Measurements from ENCODE around the gene C9.

Gene C9

DNA sequence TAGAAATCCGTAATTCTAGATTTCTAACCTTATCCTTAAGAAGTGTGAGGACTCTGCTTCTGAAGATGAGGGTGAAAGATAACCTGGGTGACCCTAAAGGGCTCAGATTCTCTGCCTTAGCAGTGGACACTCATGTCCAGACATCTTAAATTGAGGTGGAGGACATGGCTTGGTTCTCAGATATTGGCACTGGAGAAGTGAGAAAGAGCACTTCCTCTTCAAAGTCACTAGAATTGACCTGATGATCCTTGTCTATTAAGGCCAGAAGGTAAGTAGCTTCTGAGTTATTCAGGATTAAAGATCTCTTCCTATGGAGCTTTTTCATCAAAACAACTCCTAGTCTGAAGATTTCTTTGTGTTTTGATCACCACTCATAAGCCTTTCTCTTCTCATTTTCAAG is 54.8 kb downstream of the C9 start:
- Histone ChIP-seq H3K27ac (no peak overlapping the region), H3K4me3 (no peak overlapping the region)
- no peak for DNase-seq (ENCODE audit: low spot score)
- TF ChIP-seq, protein P1, sequence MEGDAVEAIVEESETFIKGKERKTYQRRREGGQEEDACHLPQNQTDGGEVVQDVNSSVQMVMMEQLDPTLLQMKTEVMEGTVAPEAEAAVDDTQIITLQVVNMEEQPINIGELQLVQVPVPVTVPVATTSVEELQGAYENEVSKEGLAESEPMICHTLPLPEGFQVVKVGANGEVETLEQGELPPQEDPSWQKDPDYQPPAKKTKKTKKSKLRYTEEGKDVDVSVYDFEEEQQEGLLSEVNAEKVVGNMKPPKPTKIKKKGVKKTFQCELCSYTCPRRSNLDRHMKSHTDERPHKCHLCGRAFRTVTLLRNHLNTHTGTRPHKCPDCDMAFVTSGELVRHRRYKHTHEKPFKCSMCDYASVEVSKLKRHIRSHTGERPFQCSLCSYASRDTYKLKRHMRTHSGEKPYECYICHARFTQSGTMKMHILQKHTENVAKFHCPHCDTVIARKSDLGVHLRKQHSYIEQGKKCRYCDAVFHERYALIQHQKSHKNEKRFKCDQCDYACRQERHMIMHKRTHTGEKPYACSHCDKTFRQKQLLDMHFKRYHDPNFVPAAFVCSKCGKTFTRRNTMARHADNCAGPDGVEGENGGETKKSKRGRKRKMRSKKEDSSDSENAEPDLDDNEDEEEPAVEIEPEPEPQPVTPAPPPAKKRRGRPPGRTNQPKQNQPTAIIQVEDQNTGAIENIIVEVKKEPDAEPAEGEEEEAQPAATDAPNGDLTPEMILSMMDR (IDR thresholded peaks at IDR 0.05), result no peak

DNA sequence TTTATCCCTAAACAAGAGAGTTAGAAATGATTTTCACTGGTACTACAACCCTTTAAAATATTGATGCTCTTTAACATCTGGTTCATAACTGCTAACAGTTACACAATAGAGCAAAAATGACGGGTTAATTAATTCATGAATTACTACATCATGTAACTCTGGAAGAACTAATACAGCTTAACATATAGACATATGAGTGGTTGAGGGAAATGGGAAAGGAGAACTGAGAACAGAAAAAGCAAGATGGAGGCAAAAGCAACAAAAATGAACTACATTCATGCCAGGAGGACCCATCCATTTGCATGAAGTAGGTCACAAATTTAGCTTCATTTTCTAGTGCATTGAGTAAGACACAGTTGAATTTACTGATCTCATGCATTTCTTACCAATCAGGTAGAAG is 61.8 kb downstream of the C9 start:
- Histone ChIP-seq H3K4me3 (no peak overlapping the region), H3K27ac (no peak overlapping the region)
- DNase-seq (ENCODE audit: low spot score), result no peak
- TF ChIP-seq, protein P1 (IDR thresholded peaks at IDR 0.05), result no peak

DNA sequence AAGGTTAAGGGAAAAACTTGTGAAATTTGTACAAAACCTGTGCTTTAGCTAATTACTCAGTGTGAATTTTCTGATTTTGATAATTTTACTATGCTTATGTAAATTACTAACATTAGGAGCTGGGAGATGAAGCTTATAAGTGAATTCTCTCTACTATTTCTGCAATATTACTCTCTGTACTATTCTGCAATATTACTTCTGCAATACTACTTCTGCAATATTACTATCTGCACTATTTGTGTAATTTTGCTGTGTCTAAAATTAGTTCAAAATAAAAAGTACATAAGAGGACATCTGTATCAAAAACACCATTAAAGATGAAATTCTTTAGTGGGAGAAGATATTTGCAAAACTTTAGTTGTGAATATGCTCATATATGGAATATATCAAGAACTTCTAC is 62.9 kb downstream of the C9 start:
- no peak for DNase-seq (ENCODE audit: low spot score)
- no peak overlapping the region for H3K4me3 ChIP-seq
- TF ChIP-seq, protein P1 (IDR thresholded peaks at IDR 0.05), result no peak
- H3K27ac ChIP-seq, result no peak overlapping the region

DNA sequence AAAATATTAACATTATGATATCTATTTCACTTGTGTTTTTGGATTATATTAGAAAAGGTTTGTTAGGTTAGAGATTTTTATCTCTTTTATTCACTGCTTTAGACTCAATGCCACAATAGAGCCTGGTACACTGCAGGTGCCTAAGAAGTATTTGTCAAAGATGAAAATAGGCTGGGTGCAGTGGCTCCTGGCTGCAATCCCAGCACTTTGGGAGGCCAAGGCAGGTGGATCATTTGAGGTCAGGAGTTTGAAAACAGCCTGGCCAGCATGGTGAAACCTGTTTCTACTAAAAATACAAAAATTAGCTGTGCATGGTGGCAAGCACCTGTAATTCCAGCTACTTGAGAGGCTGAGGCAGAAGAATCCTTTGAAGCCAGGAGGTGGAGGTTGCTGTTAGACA is 64.3 kb downstream of the C9 start:
- TF ChIP-seq, protein P1 (IDR thresholded peaks at IDR 0.05), result no peak
- Histone ChIP-seq H3K27ac (no peak overlapping the region), H3K4me3 (no peak overlapping the region)
- DNase-seq (ENCODE audit: low spot score), result no peak

DNA sequence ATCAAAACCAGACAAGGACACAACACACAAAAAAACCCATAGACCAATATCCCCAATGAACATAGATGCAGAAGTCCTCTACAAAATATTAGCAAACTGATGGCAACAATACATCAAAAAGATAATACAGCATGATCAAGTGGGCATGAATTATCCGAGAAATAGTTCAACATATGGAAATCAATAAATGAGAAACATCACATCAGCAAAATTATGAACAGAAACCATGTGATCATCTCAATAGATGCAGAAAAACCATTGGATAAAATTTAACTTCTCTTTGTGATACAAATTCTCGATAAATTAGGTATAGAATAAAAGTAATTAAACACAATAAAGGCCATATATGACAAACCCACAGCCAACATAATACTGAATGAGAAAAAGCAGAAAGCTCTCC is 69.6 kb downstream of the C9 start:
- TF ChIP-seq, protein P1 (IDR thresholded peaks at IDR 0.05), result no peak
- no peak for DNase-seq (ENCODE audit: low spot score)
- H3K4me3 ChIP-seq, result no peak overlapping the region
- H3K27ac ChIP-seq, result no peak overlapping the region

DNA sequence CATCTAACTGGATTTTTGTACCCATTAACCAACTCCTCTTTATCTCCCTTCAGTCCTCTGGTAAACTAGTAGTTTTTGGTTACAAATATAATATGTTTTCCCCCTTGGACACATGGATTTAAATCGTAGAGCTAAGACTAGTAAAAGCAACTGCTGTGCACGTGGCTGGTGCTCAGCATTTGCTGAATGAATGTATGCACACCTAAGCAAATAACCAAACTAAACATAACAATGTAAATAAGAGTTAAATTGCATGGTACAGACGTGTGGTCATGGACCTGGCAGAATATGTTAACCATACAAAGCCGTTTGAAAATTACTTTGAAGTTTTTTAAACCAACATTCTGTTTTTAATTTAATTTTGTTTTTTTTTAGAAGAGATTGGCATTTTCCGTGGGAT is 79.7 kb downstream of the C9 start:
- H3K27ac ChIP-seq, result no peak overlapping the region
- DNase-seq (ENCODE audit: low spot score), result no peak
- no peak overlapping the region for H3K4me3 ChIP-seq
- TF ChIP-seq, protein P1 (IDR thresholded peaks at IDR 0.05), result no peak

DNA sequence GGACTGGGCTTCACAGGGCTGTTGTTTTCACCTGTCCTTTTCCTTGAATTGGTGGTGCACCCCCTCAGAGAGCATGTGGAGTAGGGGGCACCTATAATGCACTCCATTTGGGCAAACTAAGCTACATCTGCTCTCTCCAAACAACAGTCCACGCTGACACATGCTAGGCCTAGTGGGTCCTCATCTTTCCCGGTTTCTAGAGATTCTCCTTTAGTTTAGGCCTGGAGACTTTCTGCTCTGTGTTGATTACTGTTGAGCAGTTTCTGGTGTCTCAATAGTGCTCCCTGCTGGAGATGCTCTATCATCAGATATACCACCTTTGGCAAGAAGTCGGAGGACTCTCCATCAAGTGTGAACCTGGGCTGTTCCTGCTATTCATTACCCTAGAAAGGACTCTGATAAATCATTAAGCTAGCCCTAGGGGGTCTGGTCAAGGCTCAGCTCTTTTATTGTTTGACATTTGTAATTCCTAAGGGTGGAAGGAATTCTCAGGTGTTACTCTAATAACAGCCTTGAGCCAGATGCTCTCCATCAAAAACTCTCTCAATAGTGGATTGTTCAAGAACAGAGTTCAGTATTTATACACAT is 81.0 kb downstream of the C9 start:
- Histone ChIP-seq H3K27ac (no peak overlapping the region), H3K4me3 (no peak overlapping the region)
- no peak for DNase-seq (ENCODE audit: low spot score)
- TF ChIP-seq, protein P1 (IDR thresholded peaks at IDR 0.05), result peak; percentile 21
